Esophagus squamous epithelium (tissue), 5 donors: ENCODE data around the gene SMIM22. TPM values are rescaled to one million over a fixed set of nuclear protein-coding genes. Genes with fewer than 3 reads are reported as not detected.

ENCODE experiments used
- DNase-seq: peaks from one replicate; lab custom pipeline; 2025; lab: John Stamatoyannopoulos, UW
- H3K27ac ChIP-seq, 4 donors: fragments of 200-600 bp; sonication (generic); one replicate each; pipeline ENCODE4 v1.5.1; 2016 to 2019; ENCODE audit warnings: mild to moderate bottlenecking in 1 of 4
- H3K27me3 ChIP-seq, 4 donors: fragments of 200-600 bp; sonication (generic); 1 replicate in 3 of 4; 2 replicates in 1 of 4; pipeline versions ENCODE4 v1.5.1 to v1.6.0; 2017 to 2021; ENCODE audit warnings: antibody characterized with exemption in 1 of 4
- H3K36me3 ChIP-seq, 3 donors: fragments of 200-600 bp; sonication (generic); one replicate each; pipeline ENCODE4 v1.5.1; 2016 to 2019
- H3K4me1 ChIP-seq, 3 donors: fragments of 200-600 bp; sonication (generic); one replicate each; pipeline ENCODE4 v1.5.1; 2017 to 2019
- H3K4me3 ChIP-seq, 4 donors: fragments of 200-600 bp; sonication (generic); 1 replicate in 3 of 4; 2 replicates in 1 of 4; pipeline ENCODE4 v1.5.1; 2016 to 2019; ENCODE audit warnings: mild to moderate bottlenecking in 2 of 4, moderate library complexity in 1 of 4
- H3K9me3 ChIP-seq, 3 donors: fragments of 200-600 bp; sonication (generic); one replicate each; pipeline ENCODE4 v1.5.1; 2016 to 2019
- CTCF ChIP-seq, 6 experiments: fragments of 450-650 bp in 4 of 6; fragments of 200-600 bp in 2 of 6; sonication (generic) in 2 of 6; IDR thresholded peaks; one replicate each; pipeline ENCODE4 v1.5.1; 2016 to 2019; ENCODE audit warnings: antibody characterized with exemption in 6 of 6, mild to moderate bottlenecking in 4 of 6, moderate library complexity in 4 of 6
- POLR2A ChIP-seq, 4 donors: fragments of 450-650 bp; IDR thresholded peaks; one replicate each; pipeline ENCODE4 v1.6.1; 2017; ENCODE audit warnings: antibody characterized with exemption in 4 of 4, mild to moderate bottlenecking in 4 of 4, moderate library complexity in 3 of 4
- WGBS, 2 donors: methylation state at CpG; one replicate each; pipeline ENCODE4 v1.1.5; 2018; 5-methylcytosine and 5-hydroxymethylcytosine counted together
- intact Hi-C: fragments of 100-400 bp; cut with DNase I; formaldehyde crosslinking; loops from one replicate; pipeline ENCODE4 v1.15.0; 2022
- small RNA-seq, 4 donors: library from RNA; depleted of rRNA; stranded (forward); fragments of <200 nt; gene quantifications; one replicate each; pipeline ENCODE3, GENCODE V24; 2016
- total RNA-seq, 4 donors: library from RNA; depleted of rRNA; stranded (reverse); fragments of >200 nt; gene quantifications; one replicate each; pipeline ENCODE4 v1.1.0, GENCODE V29; 2016
- donor health status: DM: yes; HTN: yes; CAD: no.

Gene SMIM22
- total RNA-seq, 4 donors from 2014 or later = 4.8 to 10.2 (median 5.2) TPM; not detected in 1

GRCh38 chr16:4840984-4841383 is 45.8 kb downstream of the SMIM22 start:
- no peaks in the 10 kb centered on the region for H3K9me3 ChIP-seq
- TF ChIP-seq POLR2A (IDR thresholded peaks at IDR 0.05) = no peak
- TF ChIP-seq CTCF (IDR thresholded peaks at IDR 0.05) = no peak
- no peak overlapping the region for H3K27ac ChIP-seq
- 73 to 77% methylated on average over 5 of the region's 5 CpGs for WGBS, 2 donors
- H3K27me3 ChIP-seq = no peaks in the 10 kb centered on the region
- no peak for DNase-seq
- peaks cover 35 to 95% (median 42%) of the 10 kb centered on the region in 3 donors for H3K36me3 ChIP-seq
- intact Hi-C loops = no loop called here
- H3K4me1 ChIP-seq = peaks cover 7 to 18% (median 9%) of the 10 kb centered on the region in 3 donors
- H3K4me3 ChIP-seq = no peak overlapping the region

Small RNA genes lying within 50 kb of the gene (small RNA-seq; reads per million reads assigned to genes)
- gene RF00017 = 0 reads per million in 4 donors

Other genes with a start within 250 kb of the SMIM22 start
- under 1 TPM in 3 of 4 donors, not detected in 1; 0.04 to 0.19 (median 0.06) TPM for gene C16orf96, start 239.0 kb upstream of the SMIM22 start, total RNA-seq
- 10 to 100 TPM in 1 of 4 donors, 1 to 10 TPM in 3; 5.9 to 17.0 (median 9.6) TPM for gene UBALD1, start 180.5 kb upstream of the SMIM22 start, total RNA-seq
- 10 to 100 TPM; 15.8 to 25.6 (median 22.0) TPM for gene MGRN1, start 170.5 kb upstream of the SMIM22 start, total RNA-seq
- 10 to 100 TPM; 18.5 to 27.8 (median 21.0) TPM for gene NUDT16L1, start 101.8 kb upstream of the SMIM22 start, total RNA-seq
- 10 to 100 TPM in 2 of 4 donors, 1 to 10 TPM in 2; 9.4 to 22.7 (median 11.5) TPM for gene ANKS3, start 61.1 kb upstream of the SMIM22 start, total RNA-seq
- under 1 TPM in 3 of 4 donors, not detected in 1; 0.21 to 0.42 (median 0.38) TPM for gene DNAAF8, start 60.8 kb upstream of the SMIM22 start, total RNA-seq
- 1 to 10 TPM; 4.5 to 9.7 (median 8.4) TPM for gene ZNF500, start 28.2 kb upstream of the SMIM22 start, total RNA-seq
- gene SEPTIN12, start 7.0 kb upstream of the SMIM22 start, total RNA-seq = not detected
- 10 to 100 TPM; 16.4 to 35.8 (median 31.6) TPM for gene ROGDI, start 7.3 kb downstream of the SMIM22 start, total RNA-seq
- 10 to 100 TPM; 31.9 to 47.9 (median 45.8) TPM for gene GLYR1, start 51.9 kb downstream of the SMIM22 start, total RNA-seq
- gene UBN1, start 52.1 kb downstream of the SMIM22 start, total RNA-seq = 10 to 100 TPM; 12.3 to 22.7 (median 19.6) TPM
- 1,000 to 10,000 TPM in 2 of 4 donors, 100 to 1,000 TPM in 2; 504 to 1,677 (median 860) TPM for gene PPL, start 141.8 kb downstream of the SMIM22 start, total RNA-seq
- 1 to 10 TPM in 1 of 4 donors, under 1 TPM in 3; 0.22 to 5.6 (median 0.49) TPM for gene SEC14L5, start 163.0 kb downstream of the SMIM22 start, total RNA-seq
- 10 to 100 TPM; 19.6 to 34.7 (median 26.0) TPM for gene NAGPA, start 238.6 kb downstream of the SMIM22 start, total RNA-seq